GM18951 (cell line): Measurements from ENCODE around the gene URI1.

ENCODE experiments used
- POLR2A ChIP-seq: IDR thresholded peaks from 4 replicates; pipeline ENCODE4 v1.6.1; 2011; ENCODE audit warnings: mild to moderate bottlenecking; ENCODE audit not compliant: insufficient read length, insufficient read depth; ENCODE audit errors: extremely low read depth
- in situ Hi-C: fragments of 300-500 bp; cut with MboI; formaldehyde crosslinking; loops from one replicate; pipeline ENCODE4 v1.12.0; 2022; ENCODE audit warnings: low sequenced_read_pairs, mixed read lengths, inconsistent platforms; ENCODE audit not compliant: unreplicated experiment

The URI1 gene

GRCh38 chr19:30064771-30065494 is 122.9 kb downstream of the URI1 start:
- TF ChIP-seq POLR2A, result no peak
- in situ Hi-C loops, result no loop called here

- in situ Hi-C loops, result no loop called here
- no peak for TF ChIP-seq POLR2A
These were observed 123.9 kb downstream of the URI1 start for GRCh38 chr19:30065680-30066606.
